Upper lobe of left lung (tissue), 4 donors: ENCODE data around the gene NBPF1.
"Not testable (repeated sequence)": the region's sequence is repeated elsewhere in the genome, so short reads cannot be mapped to it uniquely, and the experiment has no call there.

ENCODE experiments used
- EP300 ChIP-seq, 4 donors: sonication (generic); formaldehyde crosslinking; IDR thresholded peaks; one replicate each; pipeline ENCODE4 v1.5.1; 2017; ENCODE audit warnings: antibody characterized with exemption in 4 of 4, control low read depth in 2 of 4
- POLR2A ChIP-seq, 4 donors: fragments of 450-650 bp; IDR thresholded peaks; one replicate each; pipeline ENCODE4 v1.5.1; 2016 to 2017; ENCODE audit warnings: antibody characterized with exemption in 4 of 4, mild to moderate bottlenecking in 2 of 4
- TF ChIP-seq, protein P1 (sequence below), 6 experiments: fragments of 450-650 bp in 4 of 6; fragments of 200-600 bp in 2 of 6; sonication (generic) in 2 of 6; IDR thresholded peaks; one replicate each; pipeline ENCODE4 v1.5.1; 2016 to 2019; ENCODE audit warnings: antibody characterized with exemption in 6 of 6

- peak in 1 of 4 donors; percentile 49 for TF ChIP-seq POLR2A (IDR thresholded peaks at IDR 0.05)
- TF ChIP-seq, protein P1, sequence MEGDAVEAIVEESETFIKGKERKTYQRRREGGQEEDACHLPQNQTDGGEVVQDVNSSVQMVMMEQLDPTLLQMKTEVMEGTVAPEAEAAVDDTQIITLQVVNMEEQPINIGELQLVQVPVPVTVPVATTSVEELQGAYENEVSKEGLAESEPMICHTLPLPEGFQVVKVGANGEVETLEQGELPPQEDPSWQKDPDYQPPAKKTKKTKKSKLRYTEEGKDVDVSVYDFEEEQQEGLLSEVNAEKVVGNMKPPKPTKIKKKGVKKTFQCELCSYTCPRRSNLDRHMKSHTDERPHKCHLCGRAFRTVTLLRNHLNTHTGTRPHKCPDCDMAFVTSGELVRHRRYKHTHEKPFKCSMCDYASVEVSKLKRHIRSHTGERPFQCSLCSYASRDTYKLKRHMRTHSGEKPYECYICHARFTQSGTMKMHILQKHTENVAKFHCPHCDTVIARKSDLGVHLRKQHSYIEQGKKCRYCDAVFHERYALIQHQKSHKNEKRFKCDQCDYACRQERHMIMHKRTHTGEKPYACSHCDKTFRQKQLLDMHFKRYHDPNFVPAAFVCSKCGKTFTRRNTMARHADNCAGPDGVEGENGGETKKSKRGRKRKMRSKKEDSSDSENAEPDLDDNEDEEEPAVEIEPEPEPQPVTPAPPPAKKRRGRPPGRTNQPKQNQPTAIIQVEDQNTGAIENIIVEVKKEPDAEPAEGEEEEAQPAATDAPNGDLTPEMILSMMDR (IDR thresholded peaks at IDR 0.05): not testable (repeated sequence)
- not testable (repeated sequence) for TF ChIP-seq EP300 (IDR thresholded peaks at IDR 0.05)
Measured at GRCh38 chr1:16514107-16515055, 99.0 kb downstream of the NBPF1 start, which contains the start of gene RNU1-1.
